ENCODE results near the gene CSTF1.

GRCh38 chr20:56429941-56430340 is 37.5 kb downstream of the CSTF1 start:
- TF ChIP-seq CTCF (IDR thresholded peaks at IDR 0.05 in 8 of 11, conservative IDR thresholded peaks at IDR 0.05 in 3 of 11) (no peak), POLR2A (IDR thresholded peaks at IDR 0.05) (no peak)
